GM19455 (cell line): Measurements from ENCODE around the gene PLEKHG5.

Source experiments
- ATAC-seq: cut with Tn5 transposase; IDR thresholded peaks from one replicate; pipeline ENCODE4 v1.9.1; 2021; ENCODE audit not compliant: unreplicated experiment

Gene PLEKHG5

GRCh38 chr1:6477039-6477820 lies 14.2 kb downstream of the PLEKHG5 start:
- ATAC-seq: no peak

DNA sequence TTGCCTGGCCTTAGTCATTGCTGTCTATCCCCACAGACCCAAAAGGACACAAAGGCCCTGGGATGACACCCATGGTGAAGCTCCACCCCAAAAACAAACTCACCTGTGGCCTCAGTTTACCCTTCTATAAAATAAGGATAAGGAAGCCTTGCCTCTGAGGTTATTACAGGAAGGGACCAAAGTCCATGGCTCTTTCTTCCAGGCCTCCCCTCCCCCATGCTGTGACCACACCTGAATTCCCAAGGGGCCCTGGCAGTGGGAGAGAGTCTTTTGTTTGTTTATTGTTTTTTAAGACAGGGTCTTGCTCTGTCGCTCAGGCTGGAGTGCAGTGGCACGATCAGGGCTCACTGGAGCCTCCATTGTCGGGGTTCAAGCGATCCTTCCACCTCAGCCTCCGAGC lies 15.0 kb downstream of the PLEKHG5 start:
- no peak for ATAC-seq

- no peak for ATAC-seq
Observed at GRCh38 chr1:6475381-6476133, 15.9 kb downstream of the PLEKHG5 start.

DNA sequence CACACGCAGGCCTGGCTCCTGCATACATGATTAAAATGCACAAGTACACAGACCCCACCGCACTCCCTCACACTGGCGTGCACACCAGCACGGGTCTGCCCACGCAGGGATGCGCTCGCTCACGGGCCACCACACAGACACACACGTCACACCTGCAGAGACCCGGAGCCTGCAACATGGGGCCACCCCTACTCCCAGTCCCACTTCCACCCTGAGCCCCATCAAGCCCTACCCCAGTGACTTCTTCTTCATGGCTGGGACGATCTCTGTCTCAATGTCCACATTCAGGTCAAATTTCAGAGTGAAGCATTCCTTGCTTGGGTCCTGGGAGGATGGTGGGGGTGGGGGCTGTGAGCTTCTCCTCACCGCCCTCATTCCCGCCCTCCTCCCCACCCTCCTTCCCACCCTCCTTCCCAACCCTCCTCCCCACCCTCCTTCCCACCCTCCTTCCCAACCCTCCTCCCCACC lies 16.6 kb downstream of the PLEKHG5 start:
- ATAC-seq: no peak

- ATAC-seq: no peak
Observed at GRCh38 chr1:6473974-6474814, 17.3 kb downstream of the PLEKHG5 start.

- no peak for ATAC-seq
Observed at GRCh38 chr1:6473156-6473555, 18.3 kb downstream of the PLEKHG5 start.

DNA sequence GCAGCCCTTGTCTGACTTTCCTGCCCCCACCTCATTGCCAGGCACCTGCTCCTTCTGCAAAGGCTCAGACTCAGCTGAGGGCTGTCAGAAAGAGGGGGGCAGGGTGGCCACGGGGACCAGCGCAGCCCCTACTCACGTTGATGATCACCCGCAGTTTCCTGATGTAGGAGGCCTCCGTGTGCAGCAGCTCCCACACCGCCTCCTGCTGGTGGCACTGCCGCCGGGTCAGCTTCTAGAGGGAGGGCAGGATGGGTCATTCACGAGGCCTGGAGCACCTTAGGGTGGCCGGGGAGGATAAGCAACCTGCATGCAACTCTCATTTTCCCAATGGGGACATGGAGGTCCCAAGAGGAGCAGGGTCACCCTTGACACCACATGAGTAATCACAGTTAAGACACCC lies 19.1 kb downstream of the PLEKHG5 start:
- no peak for ATAC-seq

GRCh38 chr1:6471970-6472368 lies 19.5 kb downstream of the PLEKHG5 start:
- ATAC-seq: no peak

DNA sequence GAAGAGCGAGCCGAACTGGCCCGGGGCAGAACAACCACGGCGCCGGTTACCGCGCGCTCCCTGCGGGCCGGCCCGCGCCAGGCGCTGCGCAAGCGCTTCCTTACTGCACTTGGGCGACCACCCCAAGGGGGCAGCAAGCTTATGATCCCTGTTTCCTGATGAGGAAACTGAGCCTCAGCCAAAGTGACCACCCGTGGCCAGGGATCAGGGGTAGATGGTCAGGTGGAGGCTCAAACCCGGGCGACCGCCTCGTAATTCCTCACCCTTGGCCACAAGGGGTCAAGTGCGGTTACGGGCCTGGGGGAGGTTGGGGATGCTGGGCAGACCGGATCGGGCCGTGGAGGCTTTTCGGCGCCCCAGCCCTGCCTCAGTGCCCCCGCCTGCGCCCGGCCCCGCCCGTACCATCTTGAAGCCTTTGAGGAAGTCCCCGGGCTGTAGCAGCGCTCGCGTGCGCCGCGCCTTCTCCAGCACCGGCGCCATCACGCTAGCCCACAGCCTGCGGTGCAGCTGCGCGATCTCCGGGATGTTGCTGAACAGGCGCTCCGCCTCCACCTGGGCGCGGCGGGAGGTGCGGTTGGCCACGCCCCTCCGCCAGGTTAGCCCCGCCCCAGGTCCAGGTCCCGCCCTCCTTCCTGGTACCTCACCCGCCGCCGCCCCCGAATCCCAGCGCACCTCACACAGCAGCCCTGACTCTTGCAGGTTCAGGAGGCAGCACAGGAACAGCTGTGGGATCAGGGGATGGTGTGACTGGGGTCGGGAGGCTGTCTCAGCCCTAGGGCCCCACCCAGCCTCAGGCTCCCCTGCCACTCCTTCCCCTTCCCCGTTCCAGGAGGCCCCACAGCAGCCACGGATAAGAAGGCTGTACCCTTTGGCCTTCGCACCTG lies 20.1 kb downstream of the PLEKHG5 start:
- no peak for ATAC-seq

DNA sequence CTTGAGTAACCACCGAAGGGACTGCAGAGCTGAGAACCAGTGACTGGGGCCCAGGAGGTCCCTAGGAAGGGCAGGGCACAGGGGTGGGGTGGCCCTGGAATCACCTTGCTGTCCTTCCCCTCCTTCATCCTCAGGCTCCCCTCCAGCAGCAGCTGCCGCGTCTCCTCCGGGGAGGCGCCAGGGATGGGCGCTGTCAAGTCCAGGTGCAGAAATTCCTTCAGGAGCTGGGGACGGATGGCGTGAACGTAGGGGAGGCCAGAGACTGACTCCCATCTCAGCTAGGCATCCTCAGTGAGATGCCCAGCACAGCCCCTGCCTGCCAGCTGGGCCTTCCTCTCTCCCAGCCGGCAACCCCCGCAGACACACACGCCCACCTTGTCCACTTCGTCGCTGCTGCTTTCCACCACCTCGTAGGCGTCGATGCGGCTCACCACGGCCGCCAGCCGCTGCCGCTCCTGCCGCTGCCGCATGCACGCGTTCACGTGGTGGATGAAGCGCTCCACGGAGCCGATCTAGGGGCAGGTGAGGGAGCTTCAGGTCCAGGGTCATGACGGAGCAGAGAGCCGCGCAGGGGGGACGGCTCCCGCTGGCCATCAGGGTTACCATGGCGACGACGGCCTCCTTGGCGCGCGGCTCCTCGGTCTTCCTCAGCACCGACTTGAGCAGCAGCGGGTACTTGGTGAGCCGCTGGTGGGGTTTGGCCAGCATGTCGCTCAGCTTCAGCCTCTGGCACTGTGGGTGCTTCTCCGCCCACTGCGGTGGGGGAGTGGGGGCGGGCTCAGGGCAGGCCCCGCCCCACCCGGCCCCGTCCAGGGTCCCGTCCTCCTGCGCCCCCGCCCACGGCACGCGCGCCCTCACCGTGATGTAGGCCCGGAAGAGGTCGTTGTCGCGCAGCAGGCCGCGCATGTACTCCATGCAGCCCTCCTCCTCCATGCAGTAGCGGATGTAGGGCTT lies 21.1 kb downstream of the PLEKHG5 start:
- ATAC-seq: no peak

- no peak for ATAC-seq
Observed at GRCh38 chr1:6468729-6469461, 22.6 kb downstream of the PLEKHG5 start.

DNA sequence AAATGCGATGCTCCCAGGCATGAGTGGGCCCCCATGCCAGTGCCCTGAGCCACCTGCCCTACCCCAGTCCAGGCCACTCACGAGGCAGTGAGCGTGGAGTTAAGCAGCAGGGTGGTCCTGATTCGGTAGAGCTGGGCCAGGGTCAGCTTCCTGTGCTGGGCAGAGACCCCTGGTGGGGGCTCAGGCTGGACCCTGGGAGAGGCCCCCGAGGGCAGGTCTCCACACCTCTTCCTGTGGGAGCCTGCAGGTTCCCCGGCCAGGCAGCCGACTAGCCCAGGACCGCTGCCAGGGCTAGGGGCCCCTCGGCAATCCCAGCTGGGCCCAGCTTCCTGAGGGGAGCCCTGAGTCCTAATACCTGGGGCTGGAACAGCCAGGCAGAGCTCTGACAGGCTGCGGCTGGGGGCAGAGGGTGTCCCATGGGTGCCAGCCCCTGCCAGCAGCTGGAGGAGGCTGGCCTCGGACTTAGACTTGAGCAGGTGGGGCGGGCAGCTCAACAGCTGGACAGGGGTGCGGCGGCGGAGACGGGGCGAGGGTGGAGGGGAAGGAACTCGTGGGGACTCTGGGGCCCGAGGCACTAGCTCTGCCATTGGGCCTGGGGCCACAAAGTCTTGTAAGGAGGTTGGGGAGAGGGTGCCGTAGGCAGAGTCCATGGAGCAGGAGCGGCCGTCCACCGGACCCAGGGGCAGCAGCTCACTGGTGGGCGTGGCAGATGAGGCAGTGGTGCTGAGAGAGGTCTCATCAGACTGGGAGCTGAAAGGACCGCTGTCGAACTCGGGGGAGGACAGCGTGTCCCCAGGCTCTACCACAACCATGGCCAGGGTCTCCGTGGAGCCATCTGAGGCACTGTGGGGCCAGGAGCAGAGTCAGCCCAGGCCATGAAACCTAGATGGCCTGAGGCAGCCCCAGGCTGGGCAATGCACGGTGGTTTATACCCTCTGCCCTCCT lies 23.5 kb downstream of the PLEKHG5 start:
- ATAC-seq: no peak

DNA sequence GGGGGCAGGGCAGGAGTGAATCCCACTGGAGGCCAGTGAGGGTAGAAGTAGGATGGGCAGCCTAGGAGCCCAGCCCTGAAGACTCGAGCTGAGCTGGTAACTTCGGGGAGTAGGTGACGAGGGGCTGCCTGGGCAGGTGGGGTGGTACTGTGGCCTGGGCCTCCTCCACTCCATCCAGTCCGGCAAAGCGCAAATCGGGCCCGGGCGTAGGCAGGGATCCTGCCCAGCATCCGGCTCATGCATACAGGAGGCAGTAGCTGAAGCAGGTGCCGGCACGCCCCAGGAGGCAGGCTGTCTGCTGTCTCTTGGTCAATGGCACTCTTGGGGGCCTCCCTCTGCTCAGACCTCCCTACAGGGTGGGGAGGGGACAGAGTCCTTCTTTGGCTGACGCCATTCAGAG lies 24.2 kb downstream of the PLEKHG5 start:
- ATAC-seq: no peak

DNA sequence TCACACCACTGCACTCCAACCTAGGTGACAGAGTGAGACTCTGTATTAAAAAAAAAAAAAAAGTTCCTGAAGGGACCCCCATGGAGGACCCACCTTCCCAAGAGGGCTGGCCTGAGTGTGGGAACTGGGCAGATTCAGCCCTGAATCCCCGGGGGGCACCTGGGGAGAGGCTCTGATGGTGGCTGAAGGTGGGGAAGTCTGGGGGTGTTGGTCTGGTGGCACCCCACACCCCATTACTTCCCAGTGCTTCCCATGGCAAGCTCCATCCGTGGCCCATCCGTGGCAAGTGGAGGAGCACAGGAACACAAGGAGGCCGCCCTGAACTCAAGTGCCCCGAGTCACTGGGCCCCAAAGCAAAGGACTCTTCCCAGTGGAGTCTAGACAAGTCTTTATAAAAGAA lies 24.7 kb downstream of the PLEKHG5 start:
- ATAC-seq: no peak

GRCh38 chr1:6466023-6466422 lies 25.4 kb downstream of the PLEKHG5 start, which contains the start of gene TNFRSF25:
TSS of gene TNFRSF25 (minus strand) at chr1:6466173. CDS start at chr1:6466107, 66 bp downstream.
- ATAC-seq: no peak

GRCh38 chr1:6465461-6466005 lies 25.9 kb downstream of the PLEKHG5 start:
- ATAC-seq: no peak

DNA sequence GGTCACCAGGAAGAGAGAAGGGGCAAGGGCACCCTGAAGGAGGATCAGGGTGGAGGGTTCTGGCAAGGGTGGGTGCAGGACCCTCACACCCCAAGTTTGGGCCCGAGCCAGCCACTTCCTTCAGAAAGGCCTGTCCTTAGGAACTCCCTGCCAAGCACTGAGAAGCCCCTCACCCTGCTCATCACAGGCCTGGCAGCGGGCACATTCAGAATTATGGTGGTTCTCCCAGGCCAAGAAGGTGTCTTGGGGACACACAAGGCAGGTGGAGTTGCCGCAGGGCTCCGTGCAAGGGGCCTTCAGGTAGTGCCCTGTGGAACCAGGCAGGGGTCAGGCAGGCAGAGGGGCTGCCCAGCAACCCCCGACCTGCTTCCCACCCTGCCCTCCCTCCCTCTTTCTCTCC lies 26.6 kb downstream of the PLEKHG5 start:
- ATAC-seq: no peak
